Ovary (tissue), 9 donors: ENCODE measurements around the gene TEX51. TPM values are rescaled to one million over a fixed set of nuclear protein-coding genes. Genes with fewer than 3 reads are reported as not detected.

Source experiments
- DNase-seq, 5 donors: peaks; one replicate each; pipeline ENCODE4 v3.0.0-alpha.2; 2019 to 2020
- H3K27ac ChIP-seq, 2 donors: fragments of 200-600 bp; one replicate each; pipeline versions ENCODE4 v1.5.1 to v1.8.0; 2019 to 2022
- H3K27me3 ChIP-seq: fragments of 200-600 bp; one replicate; pipeline ENCODE4 v1.8.0; 2022
- H3K36me3 ChIP-seq: fragments of 200-600 bp; sonication (generic); one replicate; pipeline ENCODE4 v1.5.1; 2019
- H3K4me1 ChIP-seq: one replicate; pipeline ENCODE4 v1.8.1; 2013; ENCODE audit warnings: mild to moderate bottlenecking, moderate library complexity; ENCODE audit not compliant: insufficient read depth
- H3K4me3 ChIP-seq: fragments of 200-600 bp; sonication (generic); one replicate; pipeline ENCODE4 v1.5.1; 2017
- H3K9me3 ChIP-seq, 2 donors: fragments of 200-600 bp in 1 of 2; sonication (generic) in 1 of 2; one replicate each; pipeline versions ENCODE4 v1.5.1 to v1.8.1; 2013 to 2019; ENCODE audit warnings: mild to moderate bottlenecking in 1 of 2, moderate library complexity in 1 of 2
- EP300 ChIP-seq: sonication (generic); formaldehyde crosslinking; IDR thresholded peaks from one replicate; pipeline ENCODE4 v1.6.1; 2017; ENCODE audit warnings: antibody characterized with exemption
- POLR2A ChIP-seq: fragments of 450-650 bp; IDR thresholded peaks from one replicate; pipeline ENCODE4 v1.6.1; 2017; ENCODE audit warnings: antibody characterized with exemption, mild to moderate bottlenecking, moderate library complexity
- WGBS, 3 donors: extraction: QIAGEN DNeasy Blood & Tissue Kit in 1 of 3; methylation state at CpG; one replicate each; pipeline versions ENCODE4 v1.1.5 to v1.1.7; 2013 to 2017; 5-methylcytosine and 5-hydroxymethylcytosine counted together
- intact Hi-C, 4 donors: fragments of 100-400 bp; cut with DNase I; formaldehyde crosslinking; loops; one replicate each; pipeline versions ENCODE4 v1.11.0 to v1.15.1; 2022 to 2023
- polyA plus RNA-seq, 2 donors: library from polyadenylated mRNA; stranded (reverse); fragments of 200-250 nt in 1 of 2; fragments of 350-450 nt in 1 of 2; fragmentation: Illumina TruSeq in 1 of 2; extraction: RNeasy Lipid Tissue Mini Kit (QIAGEN cat#74804) in 1 of 2; gene quantifications; one replicate each; pipeline ENCODE4 v1.2.3, GENCODE V29; 2013 to 2014
- total RNA-seq, 7 donors: library from RNA; depleted of rRNA in 2 of 7; stranded (reverse); fragments of >200 nt in 2 of 7; fragmentation: NEBNext Ultra II Directional in 3 of 7; extraction: Animal tissue kit (Norgen Biotek cat#: 25700) in 3 of 7; gene quantifications; one replicate each; pipeline versions ENCODE4 v1.1.0 to v1.2.4, GENCODE V29; 2016 to 2023
- TF ChIP-seq, protein P1 (sequence below), 3 donors: fragments of 450-650 bp in 2 of 3; fragments of 200-600 bp in 1 of 3; IDR thresholded peaks; one replicate each; pipeline versions ENCODE4 v1.5.1 to v1.8.0; 2016 to 2022; ENCODE audit warnings: antibody characterized with exemption in 3 of 3, mild to moderate bottlenecking in 1 of 3
- donor health status: DM: no; HTN: no; CAD: no; lungs with moderate emphysema.
- donor health status: DM: no; HTN: no; CAD: no.
- donor health status: Bipolar disorder and iron deficiency.
- donor health status: DM: yes; HTN: yes; CAD: no.
- donor health status: DM: no; HTN: no; CAD: no.
- donor health status: DM: yes; HTN: yes; CAD: no.

TEX51 gene
- total and polyA plus RNA-seq, 9 donors = not detected

DNA sequence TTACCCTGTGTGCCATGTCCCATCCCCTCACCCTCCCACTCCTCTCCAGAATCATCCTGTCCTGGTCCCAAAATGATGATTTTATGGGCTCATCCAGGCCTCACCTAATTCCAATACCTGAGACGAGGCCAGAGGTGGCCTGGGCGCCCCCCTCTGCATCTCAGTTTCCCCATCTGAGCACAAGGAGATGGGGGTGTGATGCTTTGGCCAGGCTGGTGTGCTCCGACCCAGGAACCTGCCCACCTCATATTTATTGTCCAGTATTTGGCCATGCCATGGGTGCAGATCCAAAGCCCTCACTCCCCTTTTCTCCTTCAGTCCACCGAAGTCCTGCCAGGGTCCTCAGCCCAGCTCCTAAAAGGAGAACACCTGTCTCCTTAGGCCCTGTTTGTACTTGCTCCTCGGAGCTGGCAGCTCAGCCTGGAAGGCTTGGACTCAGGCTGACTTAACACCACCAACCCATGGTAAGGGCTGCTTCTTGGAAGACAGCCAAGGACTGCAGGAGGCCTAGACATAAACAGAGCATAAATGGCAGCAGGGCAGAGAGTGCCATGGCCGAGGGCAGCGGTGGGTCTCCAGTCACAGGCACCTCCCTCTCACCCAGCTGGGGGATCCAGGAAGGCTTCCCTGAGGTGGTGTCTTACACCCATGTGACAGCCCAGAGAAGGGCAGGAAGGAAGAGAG is 3.6 kb downstream of the TEX51 start:
- WGBS, 3 donors = 71 to 77% (median 76%) methylated on average over 7 of the region's 7 CpGs
- Histone ChIP-seq H3K9me3 (no peaks in the 10 kb centered on the region), H3K36me3 (no peaks in the 10 kb centered on the region), H3K4me3 (no peak overlapping the region), H3K27ac (no peak overlapping the region), H3K4me1 (no peaks in the 10 kb centered on the region), H3K27me3 (no peaks in the 10 kb centered on the region)
- TF ChIP-seq POLR2A = no peak
- TF ChIP-seq, protein P1, sequence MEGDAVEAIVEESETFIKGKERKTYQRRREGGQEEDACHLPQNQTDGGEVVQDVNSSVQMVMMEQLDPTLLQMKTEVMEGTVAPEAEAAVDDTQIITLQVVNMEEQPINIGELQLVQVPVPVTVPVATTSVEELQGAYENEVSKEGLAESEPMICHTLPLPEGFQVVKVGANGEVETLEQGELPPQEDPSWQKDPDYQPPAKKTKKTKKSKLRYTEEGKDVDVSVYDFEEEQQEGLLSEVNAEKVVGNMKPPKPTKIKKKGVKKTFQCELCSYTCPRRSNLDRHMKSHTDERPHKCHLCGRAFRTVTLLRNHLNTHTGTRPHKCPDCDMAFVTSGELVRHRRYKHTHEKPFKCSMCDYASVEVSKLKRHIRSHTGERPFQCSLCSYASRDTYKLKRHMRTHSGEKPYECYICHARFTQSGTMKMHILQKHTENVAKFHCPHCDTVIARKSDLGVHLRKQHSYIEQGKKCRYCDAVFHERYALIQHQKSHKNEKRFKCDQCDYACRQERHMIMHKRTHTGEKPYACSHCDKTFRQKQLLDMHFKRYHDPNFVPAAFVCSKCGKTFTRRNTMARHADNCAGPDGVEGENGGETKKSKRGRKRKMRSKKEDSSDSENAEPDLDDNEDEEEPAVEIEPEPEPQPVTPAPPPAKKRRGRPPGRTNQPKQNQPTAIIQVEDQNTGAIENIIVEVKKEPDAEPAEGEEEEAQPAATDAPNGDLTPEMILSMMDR (IDR thresholded peaks at IDR 0.05) = no peak
- no peak for TF ChIP-seq EP300
- DNase-seq = no peak
- intact Hi-C loops = no loop called here

DNA sequence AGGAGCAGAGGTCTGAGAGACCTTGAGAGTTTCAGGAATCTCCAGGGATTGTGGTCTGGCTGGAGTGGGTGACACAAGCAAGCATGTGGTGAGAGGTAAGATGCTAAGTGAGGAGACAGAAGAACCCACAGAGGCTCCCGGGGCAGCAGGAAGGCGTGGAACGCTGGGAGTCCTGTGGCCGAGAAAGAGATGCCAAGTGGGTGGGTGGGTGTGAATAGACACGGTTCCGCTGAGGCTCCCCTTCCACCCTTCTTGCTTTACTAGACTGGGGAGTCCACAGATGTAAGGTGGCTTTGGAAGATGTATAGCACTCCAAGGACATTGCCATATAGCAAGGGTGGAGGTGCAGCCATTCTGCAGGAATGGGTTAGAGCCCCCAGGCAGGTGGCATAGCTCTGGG is 4.2 kb downstream of the TEX51 start:
- no peak for DNase-seq
- WGBS, 3 donors = 90% methylated on average over 6 of the region's 6 CpGs
- Histone ChIP-seq H3K27me3 (no peaks in the 10 kb centered on the region), H3K4me1 (no peaks in the 10 kb centered on the region), H3K9me3 (no peaks in the 10 kb centered on the region), H3K4me3 (no peak overlapping the region), H3K36me3 (no peaks in the 10 kb centered on the region), H3K27ac (no peak overlapping the region)
- intact Hi-C loops = no loop called here
- no peak for TF ChIP-seq POLR2A
- TF ChIP-seq EP300 = no peak
- TF ChIP-seq, protein P1 (IDR thresholded peaks at IDR 0.05) = no peak

GRCh38 chr2:126905991-126906390 is 7.3 kb downstream of the TEX51 start:
- no peak for DNase-seq
- 89 to 91% (median 90%) methylated on average over 5 of the region's 5 CpGs for whole genome bisulfite sequencing, 3 donors
- Histone ChIP-seq H3K9me3 (no peaks in the 10 kb centered on the region), H3K4me3 (no peak overlapping the region), H3K4me1 (no peaks in the 10 kb centered on the region), H3K27ac (no peak overlapping the region), H3K27me3 (no peaks in the 10 kb centered on the region), H3K36me3 (no peaks in the 10 kb centered on the region)
- TF ChIP-seq EP300 (no peak), POLR2A (no peak)
- TF ChIP-seq, protein P1 (IDR thresholded peaks at IDR 0.05) = no peak
- intact Hi-C loops = no loop called here

DNA sequence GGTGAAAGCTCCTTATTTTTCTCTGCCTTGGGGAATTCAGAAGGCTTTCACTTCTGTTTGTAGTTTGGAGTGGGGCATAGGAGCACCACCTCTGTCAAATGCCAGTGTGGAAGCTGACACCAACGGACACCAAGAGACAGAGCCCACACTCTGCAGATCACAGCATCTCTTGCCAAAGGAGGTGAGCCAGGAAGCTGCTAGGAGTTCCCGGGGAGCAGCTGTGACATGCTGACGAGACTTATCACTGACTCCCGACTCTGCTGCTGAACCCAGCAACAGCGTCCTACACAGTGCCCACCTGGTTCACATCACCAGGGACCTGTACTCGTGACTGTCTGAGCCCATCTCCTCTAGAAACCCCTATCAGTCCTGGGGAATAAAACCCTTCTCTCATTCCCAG is 8.1 kb downstream of the TEX51 start:
- Histone ChIP-seq H3K4me3 (no peak overlapping the region), H3K27me3 (no peaks in the 10 kb centered on the region), H3K9me3 (no peaks in the 10 kb centered on the region), H3K36me3 (no peaks in the 10 kb centered on the region), H3K27ac (no peak overlapping the region), H3K4me1 (no peaks in the 10 kb centered on the region)
- intact Hi-C loops = no loop called here
- no peak for TF ChIP-seq EP300
- TF ChIP-seq, protein P1 (IDR thresholded peaks at IDR 0.05) = no peak
- DNase-seq = no peak
- 15 to 31% (median 19%) methylated on average over 6 of the region's 6 CpGs for WGBS, 3 donors
